OCI-LY1 (cell line): Measurements from ENCODE around the gene PDSS1.
"Not testable (repeated sequence)": the region's sequence is repeated elsewhere in the genome, so short reads cannot be mapped to it uniquely, and the experiment has no call there.

Experiments
- H2AFZ ChIP-seq: fragments of 200-600 bp; sonication (generic), shearing (Covaris generic); 2 replicates; pipeline ENCODE4 v1.6.0; 2014; ENCODE audit warnings: antibody characterized with exemption, mild to moderate bottlenecking, low read length
- H3F3A ChIP-seq: fragments of 200-600 bp; sonication (generic), shearing (Covaris generic); 2 replicates; pipeline ENCODE4 v1.6.0; 2014; ENCODE audit warnings: mild to moderate bottlenecking, antibody characterized with exemption, low read length, moderate library complexity; ENCODE audit not compliant: insufficient read depth
- H3K27ac ChIP-seq: fragments of 200-600 bp; sonication (generic); 2 replicates; pipeline ENCODE4 v1.5.1; 2014; ENCODE audit warnings: low read length, mixed run types, mild to moderate bottlenecking, low read depth; ENCODE audit not compliant: poor library complexity, severe bottlenecking
- H3K27me3 ChIP-seq: fragments of 200-600 bp; sonication (generic); 2 replicates; pipeline ENCODE4 v1.6.0; 2014; ENCODE audit warnings: antibody characterized with exemption, mild to moderate bottlenecking, low read length, moderate library complexity; ENCODE audit not compliant: insufficient read depth
- H3K36me3 ChIP-seq: fragments of 200-600 bp; sonication (generic); 2 replicates; pipeline ENCODE4 v1.6.1; 2014; ENCODE audit warnings: mild to moderate bottlenecking, antibody characterized with exemption, low read length, moderate library complexity, mixed read lengths; ENCODE audit not compliant: insufficient read depth
- H3K4me1 ChIP-seq: fragments of 200-600 bp; sonication (generic); 2 replicates; pipeline ENCODE4 v1.5.1; 2014; ENCODE audit warnings: mild to moderate bottlenecking, low read length, moderate library complexity; ENCODE audit not compliant: insufficient read depth, severe bottlenecking
- H3K4me2 ChIP-seq: fragments of 200-600 bp; sonication (generic), shearing (Covaris generic); 2 replicates; pipeline ENCODE4 v1.6.1; 2014; ENCODE audit warnings: low read length
- H3K4me3 ChIP-seq: fragments of 200-600 bp; sonication (generic); 2 replicates; pipeline ENCODE4 v1.5.1; 2014; ENCODE audit warnings: low read length, low read depth, mild to moderate bottlenecking, mixed read lengths; ENCODE audit not compliant: poor library complexity, severe bottlenecking
- H3K79me2 ChIP-seq: fragments of 200-600 bp; shearing (Covaris generic); 2 replicates; pipeline ENCODE4 v1.6.1; 2016; ENCODE audit warnings: mixed run types, low read length, mixed read lengths; ENCODE audit not compliant: insufficient read depth
- H3K9ac ChIP-seq: fragments of 200-600 bp; sonication (generic), shearing (Covaris generic); 2 replicates; pipeline ENCODE4 v1.6.1; 2014; ENCODE audit warnings: mild to moderate bottlenecking, low read length, mixed read lengths
- H3K9me2 ChIP-seq: fragments of 200-600 bp; sonication (generic), shearing (Covaris generic); 2 replicates; pipeline ENCODE4 v1.6.1; 2014; ENCODE audit warnings: low read depth, mild to moderate bottlenecking, low read length, mixed read lengths
- H3K9me3 ChIP-seq: fragments of 200-600 bp; shearing (Covaris generic); 2 replicates; pipeline ENCODE4 v1.6.1; 2014; ENCODE audit warnings: low read length, mixed read lengths
- H4K20me1 ChIP-seq: fragments of 200-600 bp; sonication (generic), shearing (Covaris generic); 2 replicates; pipeline ENCODE4 v1.6.0; 2016; ENCODE audit warnings: mild to moderate bottlenecking, low read length; ENCODE audit not compliant: insufficient read depth
- EZH2 ChIP-seq: fragments of 200-600 bp; sonication (generic), shearing (Covaris generic); IDR thresholded peaks from 2 replicates; pipeline ENCODE4 v1.8.0; 2017; ENCODE audit warnings: borderline replicate concordance, mixed run types, mild to moderate bottlenecking, antibody characterized with exemption, low read length, moderate library complexity, mixed read lengths
- TF ChIP-seq, protein P1 (sequence below): fragments of 200-600 bp; sonication (generic), shearing (Covaris generic); IDR thresholded peaks from 2 replicates; pipeline ENCODE4 v1.5.1; 2017; ENCODE audit warnings: mild to moderate bottlenecking, antibody characterized with exemption, low read length, moderate library complexity, mixed read lengths

Gene PDSS1

DNA sequence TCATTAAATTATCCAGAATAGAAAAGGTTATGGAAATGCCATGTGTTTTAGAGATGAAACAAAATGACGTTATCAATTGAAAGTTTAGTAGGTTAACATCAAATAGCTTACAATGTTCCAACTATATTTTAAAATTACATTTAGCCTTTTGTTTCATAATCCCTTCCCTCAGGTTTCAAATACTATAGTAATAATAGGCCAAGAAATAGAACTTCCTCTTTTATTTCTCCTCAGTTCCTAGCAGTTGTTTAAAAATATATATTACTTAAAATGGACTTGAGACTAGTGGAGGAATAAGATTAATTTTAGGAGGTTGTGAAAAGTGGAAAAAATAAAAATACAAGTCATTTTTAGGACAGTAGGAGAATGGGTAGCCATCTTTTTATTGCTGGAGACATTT lies 16.4 kb upstream of the PDSS1 start:
- H4K20me1 ChIP-seq = no peaks in the 10 kb centered on the region
- no peaks in the 10 kb centered on the region for H3K9me2 ChIP-seq
- H3K36me3 ChIP-seq = no peaks in the 10 kb centered on the region
- no peak overlapping the region for H3K4me3 ChIP-seq
- H3K9ac ChIP-seq = no peak overlapping the region
- H3K4me1 ChIP-seq = peaks cover 6% of the 10 kb centered on the region
- H3K79me2 ChIP-seq = no peaks in the 10 kb centered on the region
- TF ChIP-seq EZH2 = no peak
- TF ChIP-seq, protein P1, sequence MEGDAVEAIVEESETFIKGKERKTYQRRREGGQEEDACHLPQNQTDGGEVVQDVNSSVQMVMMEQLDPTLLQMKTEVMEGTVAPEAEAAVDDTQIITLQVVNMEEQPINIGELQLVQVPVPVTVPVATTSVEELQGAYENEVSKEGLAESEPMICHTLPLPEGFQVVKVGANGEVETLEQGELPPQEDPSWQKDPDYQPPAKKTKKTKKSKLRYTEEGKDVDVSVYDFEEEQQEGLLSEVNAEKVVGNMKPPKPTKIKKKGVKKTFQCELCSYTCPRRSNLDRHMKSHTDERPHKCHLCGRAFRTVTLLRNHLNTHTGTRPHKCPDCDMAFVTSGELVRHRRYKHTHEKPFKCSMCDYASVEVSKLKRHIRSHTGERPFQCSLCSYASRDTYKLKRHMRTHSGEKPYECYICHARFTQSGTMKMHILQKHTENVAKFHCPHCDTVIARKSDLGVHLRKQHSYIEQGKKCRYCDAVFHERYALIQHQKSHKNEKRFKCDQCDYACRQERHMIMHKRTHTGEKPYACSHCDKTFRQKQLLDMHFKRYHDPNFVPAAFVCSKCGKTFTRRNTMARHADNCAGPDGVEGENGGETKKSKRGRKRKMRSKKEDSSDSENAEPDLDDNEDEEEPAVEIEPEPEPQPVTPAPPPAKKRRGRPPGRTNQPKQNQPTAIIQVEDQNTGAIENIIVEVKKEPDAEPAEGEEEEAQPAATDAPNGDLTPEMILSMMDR = no peak
- H3K27ac ChIP-seq = no peak overlapping the region
- no peak overlapping the region for H3K4me2 ChIP-seq
- no peaks in the 10 kb centered on the region for H3F3A ChIP-seq
- H2AFZ ChIP-seq = no peak overlapping the region
- no peaks in the 10 kb centered on the region for H3K9me3 ChIP-seq
- no peaks in the 10 kb centered on the region for H3K27me3 ChIP-seq

DNA sequence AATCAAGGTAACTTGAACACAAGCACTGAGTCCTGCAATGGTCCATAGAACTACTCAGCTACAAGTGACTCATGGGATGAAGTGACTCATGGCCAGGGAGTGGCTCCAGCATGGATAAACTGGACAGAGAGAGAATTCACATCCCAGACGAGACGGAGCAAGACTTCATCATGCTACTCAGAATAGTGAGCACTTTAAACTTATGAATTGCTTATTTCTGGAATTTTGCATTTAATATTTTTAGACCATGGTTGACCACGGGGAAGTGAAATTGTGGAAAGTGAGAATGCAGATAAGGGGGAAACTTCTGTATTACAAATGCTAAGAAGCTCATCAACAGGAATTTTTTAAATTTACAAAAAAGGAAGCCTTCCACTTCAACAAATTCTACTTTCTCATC lies 15.5 kb upstream of the PDSS1 start:
- not testable (repeated sequence) for H2AFZ ChIP-seq, H3K27me3 ChIP-seq, H4K20me1 ChIP-seq, H3K79me2 ChIP-seq, H3K9ac ChIP-seq, H3K27ac ChIP-seq, H3F3A ChIP-seq, H3K9me3 ChIP-seq, H3K4me2 ChIP-seq, H3K36me3 ChIP-seq, H3K4me3 ChIP-seq, H3K9me2 ChIP-seq, H3K4me1 ChIP-seq

DNA sequence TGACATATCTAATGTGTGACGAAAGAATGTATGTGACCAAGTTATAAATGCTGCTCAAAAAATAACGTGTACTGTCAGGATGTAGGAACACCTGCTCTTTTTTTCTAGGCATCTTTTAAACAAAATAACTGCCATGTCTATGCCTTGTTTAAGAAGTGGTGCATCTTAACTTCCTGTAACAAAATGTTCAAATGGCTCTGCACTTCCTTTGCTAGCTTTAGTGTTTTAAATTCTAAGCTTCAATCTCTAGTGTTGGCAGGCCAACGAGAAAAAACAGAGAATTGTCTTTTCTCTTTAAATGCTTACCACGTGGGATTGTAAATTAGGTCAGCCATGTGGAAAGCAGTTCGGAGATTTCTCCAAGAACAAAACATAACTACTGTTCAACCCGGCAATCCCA lies 14.6 kb upstream of the PDSS1 start:
- Histone ChIP-seq H3K9me3 (no peaks in the 10 kb centered on the region), H3K36me3 (no peaks in the 10 kb centered on the region), H3K27ac (no peak overlapping the region), H3K4me2 (no peak overlapping the region), H2AFZ (no peak overlapping the region), H3F3A (no peaks in the 10 kb centered on the region), H3K4me3 (no peak overlapping the region), H3K9ac (no peak overlapping the region), H3K79me2 (no peaks in the 10 kb centered on the region), H3K27me3 (no peaks in the 10 kb centered on the region), H3K4me1 (peaks cover 6% of the 10 kb centered on the region), H3K9me2 (no peaks in the 10 kb centered on the region), H4K20me1 (no peaks in the 10 kb centered on the region)
- TF ChIP-seq EZH2 = no peak
- TF ChIP-seq, protein P1 = no peak

DNA sequence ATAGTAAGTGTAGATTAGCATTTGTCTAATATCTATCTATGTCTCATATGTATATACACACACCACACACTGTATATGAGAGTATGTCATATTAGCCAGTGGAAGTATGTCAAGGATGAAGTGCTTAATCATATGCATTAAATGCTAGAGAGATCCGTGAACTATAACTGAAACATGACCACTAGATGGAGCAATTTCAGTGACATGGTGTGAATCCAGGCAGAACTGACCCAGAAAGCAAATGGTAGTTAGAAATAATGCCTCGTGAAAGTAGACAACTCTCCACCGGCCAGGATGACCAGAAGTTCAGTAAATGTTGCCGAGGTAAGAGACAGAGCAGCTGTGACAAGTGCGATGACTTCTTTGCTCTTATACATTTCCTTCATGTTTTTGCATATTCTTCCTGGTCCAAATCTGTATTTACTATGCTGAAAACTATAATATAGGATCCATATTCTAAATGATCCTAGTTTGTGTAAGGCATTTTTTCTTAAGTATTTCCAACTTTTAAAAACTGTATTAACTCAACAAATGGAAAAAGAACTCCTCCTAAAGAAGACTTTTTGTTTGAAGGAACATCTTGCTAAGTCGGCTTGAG lies 12.7 kb upstream of the PDSS1 start:
- H3K79me2 ChIP-seq, H2AFZ ChIP-seq, H3K4me3 ChIP-seq, H3K36me3 ChIP-seq, H3K9me3 ChIP-seq, H3K9me2 ChIP-seq, H4K20me1 ChIP-seq, H3K27me3 ChIP-seq, H3F3A ChIP-seq, H3K27ac ChIP-seq, H3K9ac ChIP-seq, H3K4me1 ChIP-seq: not testable (repeated sequence)
- peak overlapping the region; percentile 36; the same call in 1 of the 2 replicates for H3K4me2 ChIP-seq
- TF ChIP-seq, protein P1 = peak; percentile 57
